ENCODE results near the gene STRN3. TPM values are rescaled to one million over a fixed set of nuclear protein-coding genes. Genes with fewer than 3 reads are reported as not detected.

STRN3 gene
- total RNA-seq, 2 experiments from 2014 or later, result 14.7 to 15.3 TPM

DNA sequence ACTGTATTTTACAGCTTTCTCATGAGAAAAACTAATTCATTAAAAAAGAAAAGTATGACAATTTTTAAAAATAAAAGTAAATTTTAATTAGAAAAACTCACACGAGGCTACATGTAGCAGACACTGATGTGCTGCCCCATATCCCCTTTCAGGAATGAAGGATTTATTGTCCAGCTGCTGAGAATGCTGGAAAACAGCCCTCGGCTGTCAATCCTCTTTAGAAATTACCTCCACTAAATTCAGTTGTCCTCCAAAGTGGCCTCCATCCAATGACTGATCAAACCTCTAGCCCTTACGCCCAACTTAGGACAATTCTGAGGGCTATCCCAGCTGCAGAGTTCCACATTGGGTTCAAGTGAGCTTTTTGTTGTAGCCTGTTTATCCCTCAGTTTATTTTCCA is 30.5 kb downstream of the STRN3 start:
- DNase-seq (no peak), ATAC-seq (no peak)
- intact Hi-C loops (cut with micrococcal nuclease), result no loop called here
- TF ChIP-seq, protein P1, sequence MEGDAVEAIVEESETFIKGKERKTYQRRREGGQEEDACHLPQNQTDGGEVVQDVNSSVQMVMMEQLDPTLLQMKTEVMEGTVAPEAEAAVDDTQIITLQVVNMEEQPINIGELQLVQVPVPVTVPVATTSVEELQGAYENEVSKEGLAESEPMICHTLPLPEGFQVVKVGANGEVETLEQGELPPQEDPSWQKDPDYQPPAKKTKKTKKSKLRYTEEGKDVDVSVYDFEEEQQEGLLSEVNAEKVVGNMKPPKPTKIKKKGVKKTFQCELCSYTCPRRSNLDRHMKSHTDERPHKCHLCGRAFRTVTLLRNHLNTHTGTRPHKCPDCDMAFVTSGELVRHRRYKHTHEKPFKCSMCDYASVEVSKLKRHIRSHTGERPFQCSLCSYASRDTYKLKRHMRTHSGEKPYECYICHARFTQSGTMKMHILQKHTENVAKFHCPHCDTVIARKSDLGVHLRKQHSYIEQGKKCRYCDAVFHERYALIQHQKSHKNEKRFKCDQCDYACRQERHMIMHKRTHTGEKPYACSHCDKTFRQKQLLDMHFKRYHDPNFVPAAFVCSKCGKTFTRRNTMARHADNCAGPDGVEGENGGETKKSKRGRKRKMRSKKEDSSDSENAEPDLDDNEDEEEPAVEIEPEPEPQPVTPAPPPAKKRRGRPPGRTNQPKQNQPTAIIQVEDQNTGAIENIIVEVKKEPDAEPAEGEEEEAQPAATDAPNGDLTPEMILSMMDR (IDR thresholded peaks at IDR 0.05), result no peak
- Mint-ChIP-seq H3K36me3 (ENCODE audit: low read depth) (peaks cover 21% of the 10 kb centered on the region), H3K27ac (peak overlapping the region; percentile 50), H3K4me1 (ENCODE audit: low read depth) (peaks cover 44% of the 10 kb centered on the region), H3K4me3 (no peak overlapping the region), H3K9me3 (peaks cover 16% of the 10 kb centered on the region), H3K27me3 (no peaks in the 10 kb centered on the region)
- CTCF ChIA-PET, result interaction anchor here (0.8 to 1.6 kb wide), 5 partner anchors 9 to 87 kb away, joined by 3 to 8 read pairs (median 3); no protein-coding TSS in a partner anchor
- POLR2A ChIA-PET, result interaction anchor here (1.1 kb wide), 1 partner anchor 30 kb away, joined by 7 read pairs; the partner anchor contains the start of genes AP4S1 and STRN3

DNA sequence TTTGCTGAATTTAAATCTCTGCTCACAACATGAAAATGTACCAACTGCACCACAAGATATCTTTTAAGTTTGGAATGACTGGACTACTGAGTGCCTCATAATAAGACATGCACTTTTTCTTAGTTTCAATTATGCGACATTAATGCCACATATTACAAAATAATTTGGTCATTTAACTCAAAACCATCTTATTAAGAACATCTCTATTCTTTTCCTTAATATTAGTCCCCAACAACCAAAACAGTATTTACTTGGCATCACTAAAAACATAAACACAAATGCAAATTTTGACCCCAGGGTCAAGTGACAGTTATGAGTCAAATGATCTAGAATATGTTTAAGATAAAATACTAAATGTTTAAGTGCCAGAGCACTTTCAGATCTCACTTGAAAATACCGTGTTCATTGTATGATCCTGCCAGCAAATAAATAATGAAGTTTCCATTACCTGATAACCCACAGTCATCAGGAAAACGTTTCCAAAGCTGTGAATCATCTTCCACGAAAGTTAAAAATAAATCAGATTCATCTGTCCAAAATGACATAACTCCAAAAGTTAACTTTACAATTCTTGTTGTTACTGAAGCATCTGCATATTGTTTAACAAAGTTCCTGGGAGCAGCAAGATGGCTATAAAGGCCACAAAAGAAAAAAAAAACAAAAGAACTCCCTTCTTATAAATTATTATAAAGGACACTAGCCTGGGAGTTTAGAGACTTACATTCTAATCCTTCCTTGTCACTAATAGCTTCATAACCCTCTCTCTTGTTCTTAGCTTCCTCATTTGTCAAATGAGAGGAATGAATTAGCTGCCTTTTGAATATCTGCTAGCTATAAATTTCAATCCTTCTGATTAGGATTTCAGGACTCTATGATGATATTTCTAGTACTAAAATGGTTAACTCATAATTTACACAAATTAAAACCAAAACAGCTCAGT is 31.2 kb downstream of the STRN3 start:
- intact Hi-C loops (cut with micrococcal nuclease), result no loop called here
- ChIA-PET CTCF (interaction anchor here (0.8 to 1.6 kb wide), 5 partner anchors 9 to 88 kb away, joined by 3 to 8 read pairs (median 3); no protein-coding TSS in a partner anchor), POLR2A (interaction anchor here (0.6 to 1.1 kb wide), 2 partner anchors 31 to 212 kb away, joined by 3 to 7 read pairs; partner anchors contain the start of genes AP4S1 and STRN3)
- Mint-ChIP-seq H3K4me1 (ENCODE audit: low read depth) (peaks cover 44% of the 10 kb centered on the region), H3K36me3 (ENCODE audit: low read depth) (peaks cover 19% of the 10 kb centered on the region), H3K4me3 (peak overlapping the region; percentile 0), H3K9me3 (peaks cover 16% of the 10 kb centered on the region), H3K27ac (peak overlapping the region; percentile 44), H3K27me3 (no peaks in the 10 kb centered on the region)
- DNase-seq (no peak), ATAC-seq (peak; percentile 67)
- TF ChIP-seq, protein P1 (IDR thresholded peaks at IDR 0.05), result no peak

DNA sequence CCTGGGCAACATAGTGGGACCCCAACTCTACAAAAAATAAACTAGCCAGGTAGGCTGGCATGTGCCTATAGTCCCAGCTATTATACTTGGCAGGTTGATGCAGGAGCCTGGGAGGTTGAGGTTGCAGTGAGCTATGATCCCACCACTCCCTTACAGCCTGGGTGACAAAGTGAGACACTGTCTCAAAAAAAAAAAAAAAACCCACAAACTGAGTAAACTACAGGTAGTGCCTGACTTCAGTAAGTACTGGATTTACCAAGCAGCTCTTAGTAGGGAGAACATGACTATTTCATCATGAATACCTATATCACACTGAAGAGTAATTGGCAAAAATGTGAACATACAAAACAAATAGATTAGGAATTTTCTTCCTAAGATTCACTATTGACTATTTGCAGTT is 33.1 kb downstream of the STRN3 start:
- TF ChIP-seq, protein P1 (IDR thresholded peaks at IDR 0.05), result no peak
- ChIA-PET POLR2A (no interaction called here), CTCF (interaction anchor here (1.3 to 1.4 kb wide), 2 partner anchors 11 to 12 kb away, joined by 3 to 4 read pairs; no protein-coding TSS in a partner anchor)
- Mint-ChIP-seq H3K9me3 (peaks cover 5% of the 10 kb centered on the region), H3K4me1 (ENCODE audit: low read depth) (peaks cover 55% of the 10 kb centered on the region), H3K27me3 (no peaks in the 10 kb centered on the region), H3K36me3 (ENCODE audit: low read depth) (peaks cover 13% of the 10 kb centered on the region), H3K4me3 (no peak overlapping the region), H3K27ac (no peak overlapping the region)
- intact Hi-C loops (cut with micrococcal nuclease), result no loop called here
- DNase-seq (no peak), ATAC-seq (peak; percentile 42)

DNA sequence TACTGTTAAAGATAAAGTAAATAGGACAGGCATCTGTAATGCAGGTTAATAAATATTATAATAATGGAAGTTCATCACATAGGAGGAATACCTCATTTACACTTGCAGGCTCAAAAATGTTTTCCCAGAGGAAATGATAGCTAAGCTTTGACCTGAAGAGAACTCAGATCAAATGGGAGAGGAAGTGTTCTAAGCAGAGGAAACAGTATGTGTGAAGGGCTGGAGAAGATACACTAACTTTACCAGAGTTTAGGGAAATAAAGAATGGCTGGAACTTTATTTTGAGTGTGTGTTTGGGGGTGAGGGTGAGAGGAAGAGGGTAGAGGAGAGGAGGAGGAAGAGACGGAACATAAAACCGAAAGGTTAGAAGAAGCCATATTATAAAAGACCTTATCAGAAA is 34.8 kb downstream of the STRN3 start:
- DNase-seq (no peak), ATAC-seq (no peak)
- no peak overlapping the region for H3K27ac Mint-ChIP-seq
- peaks cover 7% of the 10 kb centered on the region for H3K36me3 Mint-ChIP-seq (ENCODE audit: low read depth)
- TF ChIP-seq, protein P1 (IDR thresholded peaks at IDR 0.05), result no peak
- ChIA-PET CTCF (interaction anchor here (1.4 kb wide), 1 partner anchor 9 kb away, joined by 3 read pairs; no protein-coding TSS in a partner anchor), POLR2A (no interaction called here)
- no peak overlapping the region for H3K4me3 Mint-ChIP-seq
- peaks cover 45% of the 10 kb centered on the region for H3K4me1 Mint-ChIP-seq (ENCODE audit: low read depth)
- intact Hi-C loops (cut with micrococcal nuclease), result no loop called here
- H3K27me3 Mint-ChIP-seq, result no peaks in the 10 kb centered on the region
- no peaks in the 10 kb centered on the region for H3K9me3 Mint-ChIP-seq

DNA sequence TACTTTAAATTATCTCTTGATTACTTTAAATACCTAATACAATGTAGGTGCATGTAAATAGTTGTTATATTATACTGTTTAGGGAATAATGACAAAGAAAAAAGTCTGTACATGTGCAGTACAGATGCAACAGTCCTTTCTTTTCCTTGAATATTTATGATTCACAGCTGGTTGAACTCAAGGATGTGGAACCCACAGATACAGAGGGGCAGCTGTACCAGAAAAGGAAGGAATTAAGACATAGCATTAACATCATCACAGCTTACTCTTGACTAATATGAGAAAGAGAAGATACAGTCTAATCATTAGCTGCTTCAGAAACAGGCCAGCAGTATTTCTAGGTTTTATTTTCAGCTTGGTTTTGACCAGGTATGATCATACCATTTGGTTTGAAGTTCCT is 35.4 kb downstream of the STRN3 start:
- intact Hi-C loops (cut with micrococcal nuclease), result no loop called here
- no peaks in the 10 kb centered on the region for H3K9me3 Mint-ChIP-seq
- DNase-seq (no peak), ATAC-seq (no peak)
- no peak overlapping the region for H3K27ac Mint-ChIP-seq
- CTCF ChIA-PET, result interaction anchor here (0.7 kb wide), 1 partner anchor 10 kb away, joined by 3 read pairs; no protein-coding TSS in a partner anchor
- POLR2A ChIA-PET, result no interaction called here
- TF ChIP-seq, protein P1 (IDR thresholded peaks at IDR 0.05), result no peak
- no peak overlapping the region for H3K4me3 Mint-ChIP-seq
- H3K36me3 Mint-ChIP-seq (ENCODE audit: low read depth), result peaks cover 7% of the 10 kb centered on the region
- H3K27me3 Mint-ChIP-seq, result no peaks in the 10 kb centered on the region
- H3K4me1 Mint-ChIP-seq (ENCODE audit: low read depth), result peaks cover 44% of the 10 kb centered on the region
